ENCODE results near the gene TTLL11.

DNA sequence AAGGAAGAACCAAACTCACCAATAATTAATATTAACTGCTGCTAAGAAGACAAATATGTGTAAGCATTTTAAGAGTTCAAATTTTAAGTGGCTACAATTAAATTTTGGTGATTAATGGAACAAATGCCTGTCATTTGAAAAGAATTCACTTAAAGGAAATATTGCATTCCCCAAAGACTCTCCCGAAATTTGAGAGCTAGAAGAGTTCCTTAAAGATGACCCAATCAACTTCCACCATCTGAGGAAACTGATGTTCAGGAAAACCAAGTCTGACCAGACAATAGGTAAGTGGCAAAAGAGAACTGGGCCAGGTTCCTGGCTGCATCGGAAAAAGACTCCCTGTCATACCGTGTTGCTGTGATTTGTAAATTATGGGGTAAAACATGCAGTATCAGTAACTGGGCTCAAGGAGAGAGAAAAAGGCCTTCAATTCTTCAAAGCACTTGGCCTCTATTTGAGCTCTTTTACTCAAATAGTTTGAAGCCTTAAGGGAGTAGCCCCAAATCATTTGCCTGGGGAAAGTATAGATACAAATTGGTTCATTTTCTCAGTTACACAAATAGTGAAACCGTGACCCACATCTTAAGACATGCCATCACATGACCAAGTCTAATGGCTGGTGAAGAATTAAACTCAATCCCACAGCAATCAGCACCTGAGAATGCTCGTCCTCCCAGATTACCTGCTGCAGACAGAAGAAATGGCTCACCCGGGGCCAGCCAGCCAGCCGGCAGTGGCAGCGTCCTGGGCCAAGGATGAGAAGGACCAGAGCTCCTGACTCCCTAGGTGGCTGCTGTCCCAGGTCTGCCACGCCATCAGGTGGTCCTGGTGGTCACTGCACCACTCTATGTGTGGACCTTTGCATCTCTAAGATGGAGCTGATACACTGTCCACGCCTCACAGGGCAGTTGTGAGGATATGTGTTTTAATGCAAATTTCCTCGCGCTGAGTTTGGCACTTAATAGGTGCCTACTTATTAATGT, 162.9 kb downstream of the TTLL11 start:
- no peak for TF ChIP-seq GATA2 (IDR thresholded peaks at IDR 0.05; ENCODE audit: low read depth, low read length)
- no peak for TF ChIP-seq GATA3 (IDR thresholded peaks at IDR 0.05; ENCODE audit: low read depth, low read length)

All from SH-SY5Y (cell line).